ENCODE results near the gene IRF3. TPM values are rescaled to one million over a fixed set of nuclear protein-coding genes. Genes with fewer than 3 reads are reported as not detected.

The IRF3 gene
- total RNA-seq, 2 experiments from 2014 or later = 90.8 to 108 TPM

GRCh38 chr19:49688531-49689132 lies 23.0 kb upstream of the IRF3 start:
- Mint-ChIP-seq H3K4me3 (no peak overlapping the region), H3K27ac (no peak overlapping the region), H3K4me1 (ENCODE audit: low read depth) (peaks cover 30% of the 10 kb centered on the region), H3K27me3 (peaks cover 14% of the 10 kb centered on the region), H3K9me3 (no peaks in the 10 kb centered on the region), H3K36me3 (ENCODE audit: low read depth) (peaks cover 42% of the 10 kb centered on the region)
- intact Hi-C loops (cut with micrococcal nuclease) = no loop called here
- no peak for TF ChIP-seq CTCF (IDR thresholded peaks at IDR 0.05)
- CTCF ChIA-PET = interaction anchor here (1.4 to 4.6 kb wide), 3 partner anchors 8 to 16 kb away, joined by 4 to 19 read pairs (median 4); no protein-coding TSS in a partner anchor
- POLR2A ChIA-PET = interaction anchor here (0.9 to 4.0 kb wide), 7 partner anchors 8 to 223 kb away, joined by 3 to 23 read pairs (median 4); partner anchors contain the start of gene PRMT1
- DNase-seq (no peak), ATAC-seq (no peak)

GRCh38 chr19:49687566-49688316 lies 22.1 kb upstream of the IRF3 start:
- ATAC-seq (no peak), DNase-seq (no peak)
- Mint-ChIP-seq H3K27me3 (peaks cover 14% of the 10 kb centered on the region), H3K9me3 (no peaks in the 10 kb centered on the region), H3K36me3 (ENCODE audit: low read depth) (peaks cover 47% of the 10 kb centered on the region), H3K4me3 (no peak overlapping the region), H3K4me1 (ENCODE audit: low read depth) (peaks cover 30% of the 10 kb centered on the region), H3K27ac (no peak overlapping the region)
- TF ChIP-seq CTCF (IDR thresholded peaks at IDR 0.05) = no peak
- intact Hi-C loops (cut with micrococcal nuclease) = no loop called here
- ChIA-PET POLR2A (interaction anchor here (0.9 to 4.0 kb wide), 7 partner anchors 9 to 223 kb away, joined by 3 to 23 read pairs (median 4); partner anchors contain the start of gene PRMT1), CTCF (no interaction called here)

GRCh38 chr19:49687150-49687549 lies 21.5 kb upstream of the IRF3 start:
- H3K9me3 Mint-ChIP-seq = no peaks in the 10 kb centered on the region
- ChIA-PET CTCF (no interaction called here), POLR2A (interaction anchor here (1.0 to 2.4 kb wide), 2 partner anchors 11 to 17 kb away, joined by 3 to 8 read pairs; no protein-coding TSS in a partner anchor)
- peaks cover 52% of the 10 kb centered on the region for H3K36me3 Mint-ChIP-seq (ENCODE audit: low read depth)
- H3K4me3 Mint-ChIP-seq = no peak overlapping the region
- DNase-seq (no peak), ATAC-seq (no peak)
- intact Hi-C loops (cut with micrococcal nuclease) = no loop called here
- H3K27me3 Mint-ChIP-seq = peaks cover 10% of the 10 kb centered on the region
- TF ChIP-seq CTCF (IDR thresholded peaks at IDR 0.05) = no peak
- H3K27ac Mint-ChIP-seq = no peak overlapping the region
- H3K4me1 Mint-ChIP-seq (ENCODE audit: low read depth) = peaks cover 32% of the 10 kb centered on the region

GRCh38 chr19:49686503-49687088 lies 20.9 kb upstream of the IRF3 start:
- H3K9me3 Mint-ChIP-seq = no peaks in the 10 kb centered on the region
- no peak overlapping the region for H3K4me3 Mint-ChIP-seq
- peaks cover 56% of the 10 kb centered on the region for H3K36me3 Mint-ChIP-seq (ENCODE audit: low read depth)
- peaks cover 8% of the 10 kb centered on the region for H3K27me3 Mint-ChIP-seq
- no peak for DNase-seq
- ChIA-PET CTCF (no interaction called here), POLR2A (interaction anchor here (1.0 kb wide), 1 partner anchor 16 kb away, joined by 3 read pairs; no protein-coding TSS in a partner anchor)
- ATAC-seq = no peak
- H3K4me1 Mint-ChIP-seq (ENCODE audit: low read depth) = peaks cover 31% of the 10 kb centered on the region
- no peak overlapping the region for H3K27ac Mint-ChIP-seq
- intact Hi-C loops (cut with micrococcal nuclease) = no loop called here
- no peak for TF ChIP-seq CTCF (IDR thresholded peaks at IDR 0.05)
